Measurements from ENCODE around the gene LRRC4.

The LRRC4 gene

GRCh38 chr7:128030654-128031611, at the start of gene LRRC4:
LRRC4 (minus strand) TSS chr7:128031437; CDS start chr7:128030640, 797 bp downstream.
- peak; percentile 54 for DNase-seq

- no peak for DNase-seq
Observed at GRCh38 chr7:128080169-128080568, 48.9 kb upstream of the LRRC4 start.

DNA sequence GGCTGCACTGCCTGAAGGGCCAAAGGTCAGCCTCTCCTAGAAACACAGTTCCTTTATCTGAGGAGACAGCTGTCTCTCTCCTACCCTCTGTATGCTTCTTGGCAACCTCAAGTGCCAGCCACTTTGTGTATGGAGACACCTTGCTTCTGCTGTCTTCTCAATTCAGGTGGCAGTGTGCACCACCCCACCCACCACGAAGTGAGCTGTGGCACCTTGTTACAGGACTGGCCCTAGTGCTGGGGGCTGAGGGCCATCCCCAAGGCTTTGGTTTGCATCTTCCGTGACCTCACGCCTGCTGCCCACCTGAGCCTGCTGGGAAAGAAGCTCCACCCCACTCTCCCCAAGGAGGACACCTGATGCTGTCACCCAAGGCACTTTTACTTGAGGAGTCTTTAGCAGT, 47.1 kb upstream of the LRRC4 start:
- no peak for DNase-seq

DNA sequence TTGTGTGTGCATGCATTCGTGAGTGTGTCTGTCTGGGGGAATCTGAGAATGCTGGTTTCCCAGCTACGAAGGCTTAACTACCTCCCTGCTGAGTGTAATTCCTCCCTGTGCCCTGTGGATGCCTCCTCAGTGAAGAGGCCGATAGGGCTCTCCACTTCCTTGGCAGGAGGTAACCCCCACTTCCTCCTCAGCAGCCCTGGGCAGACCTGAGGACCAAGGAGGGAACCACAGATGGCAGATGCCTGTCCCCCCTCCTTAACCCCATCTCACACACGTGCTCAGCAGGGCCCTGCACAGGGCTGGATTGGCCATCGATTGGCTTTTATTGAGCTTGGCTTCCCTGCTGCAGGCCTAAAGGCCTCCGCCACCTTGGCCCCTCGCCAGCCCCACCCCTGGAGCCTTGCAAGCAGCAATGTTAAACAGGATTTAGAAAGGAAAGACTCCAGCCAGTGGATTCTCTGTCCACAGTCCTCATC, 45.6 kb upstream of the LRRC4 start:
- DNase-seq = peak; percentile 16

DNA sequence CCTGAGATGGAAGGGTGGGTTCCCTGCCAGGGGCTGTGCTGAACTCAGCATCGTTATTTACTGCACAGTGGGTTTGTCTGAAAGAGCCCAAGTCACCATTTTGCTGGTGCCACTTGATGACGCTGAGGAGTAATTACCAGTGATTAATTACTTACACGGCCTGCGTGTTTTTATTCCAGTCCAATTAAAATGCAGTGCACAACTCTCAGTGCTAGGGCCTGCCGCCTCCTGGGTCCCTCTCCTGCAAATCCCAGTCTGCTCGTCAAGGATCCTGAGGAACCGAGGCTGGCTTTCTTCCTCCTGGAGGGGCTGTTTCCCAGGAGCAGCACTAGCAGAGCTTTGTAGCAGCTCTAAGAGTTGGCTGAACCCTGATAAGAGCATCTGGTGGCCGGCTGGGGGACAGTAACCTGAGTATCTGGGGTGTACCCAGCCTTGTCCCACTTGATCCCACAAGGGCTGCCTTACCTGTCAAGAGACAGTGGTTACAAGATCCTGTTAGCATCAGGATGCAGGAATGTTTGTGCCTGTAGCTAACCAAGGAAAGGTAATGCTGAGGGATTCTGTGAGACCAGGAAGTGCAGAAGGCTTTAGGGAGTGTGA, 45.1 kb upstream of the LRRC4 start:
- DNase-seq = no peak

DNA sequence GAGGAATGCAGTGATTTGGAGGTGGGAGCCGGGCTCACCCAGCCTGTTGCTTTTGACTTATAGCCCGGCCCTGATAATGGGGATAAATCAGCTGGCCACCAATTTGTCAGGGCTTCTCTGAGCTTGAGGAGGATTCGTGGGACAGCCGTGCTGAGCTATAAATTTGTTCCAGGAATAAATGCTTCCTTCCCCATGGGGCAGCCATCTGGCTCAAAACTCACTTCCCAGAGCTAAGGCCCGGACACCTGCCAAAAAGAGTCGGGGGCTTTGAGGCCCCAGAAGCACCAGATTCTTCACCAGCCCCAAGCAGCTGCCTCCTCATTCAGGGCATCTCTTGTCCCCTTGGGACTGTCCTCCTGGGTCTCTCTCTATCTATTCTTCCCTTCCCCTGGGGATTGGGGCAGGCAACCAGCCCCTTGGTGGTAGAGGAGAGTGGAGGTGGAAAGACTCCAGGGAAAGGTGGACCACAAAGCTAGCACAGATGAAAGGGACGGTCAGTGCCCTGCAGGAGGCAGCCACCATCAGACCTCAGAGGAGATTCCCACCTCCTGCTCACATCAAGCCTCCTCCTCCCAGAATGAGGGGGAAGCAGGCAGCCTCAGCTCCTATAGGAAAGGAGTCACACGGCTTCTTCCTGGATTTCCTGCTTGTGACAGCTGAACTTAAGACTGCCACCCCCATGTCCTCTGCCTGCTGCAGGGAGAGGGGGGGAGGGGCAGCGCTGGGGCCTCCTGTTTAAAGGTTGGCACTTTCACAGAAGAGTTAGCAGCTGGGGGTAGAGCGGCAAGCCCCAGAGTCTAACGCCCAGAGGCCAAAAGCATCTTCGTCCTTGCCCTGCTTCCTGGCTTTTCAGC, 44.2 kb upstream of the LRRC4 start:
- DNase-seq = no peak

- DNase-seq = no peak
Observed at GRCh38 chr7:128074736-128075135, 43.5 kb upstream of the LRRC4 start.

DNA sequence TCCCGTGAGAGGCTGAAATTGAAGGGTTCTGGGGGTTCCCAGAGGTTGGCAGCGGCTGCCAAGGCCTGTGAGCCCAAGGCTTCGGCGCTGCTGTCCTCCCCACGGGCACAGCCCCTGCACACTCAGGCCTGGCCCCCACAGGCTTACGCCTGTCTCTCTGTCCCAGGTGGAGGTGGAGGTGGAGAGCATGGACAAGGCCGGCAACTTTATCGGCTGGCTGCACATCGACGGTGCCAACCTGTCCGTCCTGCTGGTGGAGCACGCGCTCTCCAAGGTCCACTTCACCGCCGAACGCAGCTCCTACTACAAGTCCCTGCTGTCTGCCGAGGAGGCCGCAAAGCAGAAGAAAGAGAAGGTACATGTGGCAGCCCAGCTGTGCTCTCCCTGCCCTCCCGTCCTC, 43.1 kb upstream of the LRRC4 start:
- DNase-seq = no peak

- no peak for DNase-seq
Observed at GRCh38 chr7:128073671-128074310, 42.6 kb upstream of the LRRC4 start.

DNA sequence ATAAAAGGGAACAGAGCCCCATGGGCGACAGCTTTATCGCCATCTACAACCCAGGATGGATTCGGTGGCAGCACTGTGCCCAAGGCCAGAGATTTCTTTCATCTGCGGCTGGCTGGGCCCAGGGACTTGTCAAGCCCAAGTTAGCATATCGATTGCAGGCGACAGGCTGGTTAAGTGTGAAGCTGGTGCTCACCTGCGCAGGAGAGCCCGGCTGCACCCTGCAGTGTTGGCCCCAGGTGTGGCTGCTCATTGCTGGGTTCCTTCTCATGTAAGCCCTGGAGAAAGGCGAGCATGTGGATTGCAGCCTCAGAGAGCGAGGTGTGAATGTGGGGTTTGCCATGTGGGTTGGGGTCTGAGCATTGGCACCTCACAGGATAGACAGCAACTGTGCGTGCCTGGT, 40.6 kb upstream of the LRRC4 start:
- no peak for DNase-seq

GRCh38 chr7:128071376-128071775, 40.1 kb upstream of the LRRC4 start:
- DNase-seq = no peak

- no peak for DNase-seq
Observed at GRCh38 chr7:128069373-128070364, 38.4 kb upstream of the LRRC4 start.

DNA sequence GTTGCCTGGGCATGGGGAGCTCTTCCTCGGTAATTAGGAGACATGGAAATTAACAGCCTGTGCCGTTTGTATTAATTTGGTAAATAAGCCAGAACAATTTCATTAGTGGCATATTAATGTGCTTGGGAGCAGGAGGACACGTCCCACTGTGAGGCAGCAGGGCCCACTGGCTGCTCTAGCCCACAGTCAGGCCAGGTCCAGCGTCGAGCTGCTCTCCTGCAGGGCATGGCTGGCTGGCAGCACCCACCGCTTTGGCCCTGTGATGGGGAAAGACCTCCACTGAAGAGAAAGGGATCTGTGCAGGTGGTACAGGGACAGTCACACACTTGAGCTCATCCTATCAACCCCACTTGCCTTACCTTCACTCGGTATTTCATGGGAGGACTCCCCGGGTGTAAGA, 37.5 kb upstream of the LRRC4 start:
- no peak for DNase-seq

- no peak for DNase-seq
Observed at GRCh38 chr7:128067983-128068382, 36.7 kb upstream of the LRRC4 start.

DNA sequence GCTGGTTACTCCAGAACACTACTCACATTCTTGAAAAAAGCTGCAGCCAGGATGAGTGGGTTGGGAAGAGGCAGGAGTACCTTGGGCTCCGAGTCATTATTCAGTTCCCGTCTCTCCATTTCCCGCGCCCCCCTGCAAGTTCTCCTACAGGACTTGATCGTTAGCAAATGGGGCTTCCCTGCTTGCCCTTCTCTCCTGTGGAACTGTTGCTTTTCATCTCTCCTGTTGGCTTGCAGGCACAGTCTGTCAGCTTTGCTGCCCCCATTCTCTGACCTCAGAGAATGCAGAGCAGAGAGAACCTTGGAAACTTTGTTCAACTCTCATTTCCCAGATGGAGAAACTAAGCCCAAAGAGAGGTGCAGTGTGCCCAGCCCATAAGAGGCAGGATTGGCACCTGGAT, 35.6 kb upstream of the LRRC4 start:
- DNase-seq = no peak

DNA sequence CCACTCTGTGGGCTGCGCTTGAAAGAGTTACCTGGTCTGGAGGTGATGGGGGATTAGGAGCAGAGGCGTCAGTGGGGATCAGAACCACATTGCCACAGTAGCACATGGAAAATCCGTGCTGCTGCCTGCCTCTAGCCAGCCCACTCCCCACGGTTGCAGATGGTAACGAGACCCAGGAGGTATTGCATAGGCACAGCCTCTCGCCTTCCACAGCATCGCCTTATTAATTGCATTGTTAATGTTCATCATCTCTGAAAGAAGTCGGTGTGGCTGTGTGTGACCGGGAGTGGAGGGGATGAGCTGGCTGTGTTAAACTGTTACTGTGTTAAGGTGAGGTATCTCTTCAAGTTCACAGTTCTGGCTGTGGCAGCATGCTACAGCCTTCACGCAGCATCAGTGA, 35.2 kb upstream of the LRRC4 start:
- no peak for DNase-seq

- DNase-seq = no peak
Observed at GRCh38 chr7:128065872-128066271, 34.6 kb upstream of the LRRC4 start.

- DNase-seq = no peak
Observed at GRCh38 chr7:128063088-128063487, 31.9 kb upstream of the LRRC4 start.

- no peak for DNase-seq
Observed at GRCh38 chr7:128060018-128060417, 28.8 kb upstream of the LRRC4 start.

DNA sequence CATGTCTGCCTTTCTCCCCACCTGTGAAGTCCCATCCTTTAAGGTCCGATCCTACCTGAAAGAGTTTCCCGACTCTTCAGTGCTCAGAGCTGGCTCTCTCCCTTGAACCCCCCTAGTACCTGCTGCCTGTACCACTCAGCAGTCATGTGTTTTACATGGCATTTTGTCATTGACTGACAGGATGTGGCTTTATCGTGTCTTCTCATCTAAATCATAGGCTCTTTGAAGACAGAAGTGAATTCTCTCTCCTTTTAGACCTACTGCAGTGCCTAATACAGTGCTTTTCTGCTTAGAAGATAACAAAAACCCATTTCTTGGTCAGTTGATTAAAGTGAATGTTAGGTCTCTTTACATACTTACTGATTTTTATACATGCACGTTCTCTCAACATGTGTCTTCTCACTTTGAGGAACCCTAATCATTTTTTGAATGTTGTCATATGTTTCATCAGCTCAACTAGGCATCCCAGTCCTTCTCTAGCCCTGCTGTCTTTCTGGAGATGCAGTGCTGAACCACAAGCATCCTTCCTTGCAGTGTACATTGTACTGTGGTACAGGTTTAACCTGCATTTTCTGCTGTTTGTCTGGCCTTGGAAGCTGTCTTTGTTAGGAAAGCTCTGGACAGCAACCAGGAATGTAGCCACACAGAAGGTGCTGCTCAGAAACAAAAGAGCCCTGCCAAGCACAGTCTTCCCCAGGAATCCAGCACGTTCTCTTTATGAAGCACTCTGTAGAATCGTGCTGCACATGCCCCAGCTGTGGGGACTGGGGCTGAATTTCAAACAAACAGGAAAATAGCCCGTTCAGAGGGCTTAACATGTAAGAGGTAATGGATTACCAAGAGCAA, 28.1 kb upstream of the LRRC4 start:
- no peak for DNase-seq

DNA sequence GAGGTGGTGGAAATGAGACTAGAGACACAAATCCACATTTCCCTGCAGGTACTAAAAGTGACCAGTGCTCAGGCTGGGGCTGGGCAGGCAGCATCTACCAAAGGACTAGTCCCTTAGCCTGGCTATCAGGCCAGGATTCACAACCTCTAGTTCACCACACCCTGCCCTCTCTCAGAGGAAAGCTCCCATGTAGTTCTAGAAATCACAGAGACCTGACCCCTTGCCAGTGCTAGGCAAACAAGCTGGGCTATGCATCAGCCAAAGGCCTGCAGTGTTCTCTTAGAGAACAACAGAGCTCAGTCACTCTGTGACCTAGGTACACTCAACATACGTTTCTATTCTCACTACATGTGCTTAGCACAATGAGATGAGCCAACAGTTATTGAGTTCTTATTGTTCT, 26.7 kb upstream of the LRRC4 start:
- DNase-seq = no peak

Data from NCI-H1105 treated with DMSO at 0.1 percent for 48 hours (cell line).